Activated CD8-positive, alpha-beta memory T cell treated with anti-CD3 and anti-CD28 coated beads for 36 hours (primary cell): ENCODE measurements around the gene RBM25. TPM values are rescaled to one million over a fixed set of nuclear protein-coding genes. Genes with fewer than 3 reads are reported as not detected.
"Not testable (repeated sequence)": the region's sequence is repeated elsewhere in the genome, so short reads cannot be mapped to it uniquely, and the experiment has no call there.

ENCODE experiments used
- CTCF ChIA-PET: fragments of 350-600 bp; sonication (Branson Sonifier 250); formaldehyde crosslinking; loops from one replicate; lab custom pipeline; 2021; ENCODE audit warnings: antibody characterized with exemption; lab: Charles Lee
- POLR2A ChIA-PET: fragments of 350-600 bp; sonication (Branson Sonifier 250); formaldehyde crosslinking; loops from one replicate; lab custom pipeline; 2021; ENCODE audit warnings: antibody characterized with exemption; lab: Charles Lee
- total RNA-seq, 2 experiments: library from RNA; stranded (reverse); gene quantifications; one replicate each; pipeline ENCODE4 v1.2.3, GENCODE V29; 2021

RBM25 gene
- 10 to 100 TPM; 95.0 to 97.7 TPM for total RNA-seq

GRCh38 chr14:73058224-73058921, at the start of gene RBM25:
Gene RBM25 (plus strand): TSS chr14:73058534. CDS start chr14:73071642, 13,108 bp downstream.
- POLR2A ChIA-PET = interaction anchor here (0.8 to 2.3 kb wide), 8 partner anchors 9 to 409 kb away, joined by 3 to 16 read pairs (median 4); partner anchors contain the start of genes NUMB, PSEN1 and ZFYVE1
- CTCF ChIA-PET = interaction anchor here (1.1 to 1.2 kb wide), 2 partner anchors 12 to 40 kb away, joined by 3 read pairs; no protein-coding TSS in a partner anchor

- POLR2A ChIA-PET = interaction anchor here (0.8 kb wide), 1 partner anchor 72 kb away, joined by 8 read pairs; no protein-coding TSS in a partner anchor
- CTCF ChIA-PET = not testable (repeated sequence)
These were observed 47.1 kb upstream of the RBM25 start for GRCh38 chr14:73011189-73011588.

- ChIA-PET POLR2A (no interaction called here), CTCF (interaction anchor here (0.9 to 1.2 kb wide), 2 partner anchors 13 to 65 kb away, joined by 3 to 4 read pairs; partner anchors contain the start of gene ZFYVE1)
These were observed 44.2 kb upstream of the RBM25 start for GRCh38 chr14:73014105-73014504.

GRCh38 chr14:73015552-73015951, 42.8 kb upstream of the RBM25 start:
- CTCF ChIA-PET, POLR2A ChIA-PET: not testable (repeated sequence)

GRCh38 chr14:73016011-73016410, 42.3 kb upstream of the RBM25 start:
- CTCF ChIA-PET, POLR2A ChIA-PET: not testable (repeated sequence)

GRCh38 chr14:73022051-73022450, 36.3 kb upstream of the RBM25 start:
- ChIA-PET CTCF (interaction anchor here (1.4 kb wide), 1 partner anchor 73 kb away, joined by 3 read pairs; no protein-coding TSS in a partner anchor), POLR2A (interaction anchor here (0.6 kb wide), 1 partner anchor 54 kb away, joined by 4 read pairs; no protein-coding TSS in a partner anchor)

- ChIA-PET POLR2A (interaction anchor here (0.7 kb wide), 2 partner anchors 15 to 53 kb away, joined by 3 to 6 read pairs; no protein-coding TSS in a partner anchor), CTCF (no interaction called here)
These were observed 32.8 kb upstream of the RBM25 start for GRCh38 chr14:73025544-73025943.

- ChIA-PET POLR2A (interaction anchor here (0.7 to 2.4 kb wide), 3 partner anchors 32 to 110 kb away, joined by 3 to 16 read pairs (median 6); partner anchors contain the start of genes PSEN1 and RBM25), CTCF (interaction anchor here (0.9 kb wide), 1 partner anchor 12 kb away, joined by 3 read pairs; no protein-coding TSS in a partner anchor)
These were observed 32.0 kb upstream of the RBM25 start for GRCh38 chr14:73026243-73026844.

GRCh38 chr14:73026845-73027542, 31.3 kb upstream of the RBM25 start, which contains the start of gene ZFYVE1:
Gene ZFYVE1 (minus strand): TSS chr14:73027106. CDS start chr14:73024508, 2,598 bp downstream.
- CTCF ChIA-PET = interaction anchor here (0.6 to 0.9 kb wide), 2 partner anchors 9 to 13 kb away, joined by 3 read pairs; no protein-coding TSS in a partner anchor
- POLR2A ChIA-PET = interaction anchor here (0.8 to 2.4 kb wide), 2 partner anchors 31 to 109 kb away, joined by 3 to 16 read pairs; partner anchors contain the start of genes PSEN1 and RBM25

- CTCF ChIA-PET = interaction anchor here (0.6 to 0.9 kb wide), 2 partner anchors 9 to 14 kb away, joined by 3 read pairs; no protein-coding TSS in a partner anchor
- POLR2A ChIA-PET = interaction anchor here (2.4 kb wide), 1 partner anchor 31 kb away, joined by 16 read pairs; the partner anchor contains the start of gene RBM25
These were observed 30.8 kb upstream of the RBM25 start for GRCh38 chr14:73027546-73027945.

- POLR2A ChIA-PET = interaction anchor here (2.4 kb wide), 1 partner anchor 30 kb away, joined by 16 read pairs; the partner anchor contains the start of gene RBM25
- CTCF ChIA-PET = no interaction called here
These were observed 30.4 kb upstream of the RBM25 start for GRCh38 chr14:73027984-73028383.

- CTCF ChIA-PET, POLR2A ChIA-PET: not testable (repeated sequence)
These were observed 21.5 kb upstream of the RBM25 start for GRCh38 chr14:73036706-73037450.

GRCh38 chr14:73047808-73048207, 10.5 kb upstream of the RBM25 start:
- POLR2A ChIA-PET = no interaction called here
- CTCF ChIA-PET = interaction anchor here (1.0 kb wide), 1 partner anchor 114 kb away, joined by 3 read pairs; no protein-coding TSS in a partner anchor

GRCh38 chr14:73049428-73049827, 8.9 kb upstream of the RBM25 start:
- ChIA-PET CTCF (no interaction called here), POLR2A (interaction anchor here (0.6 kb wide), 1 partner anchor 9 kb away, joined by 3 read pairs; the partner anchor contains the start of gene RBM25)

GRCh38 chr14:73055251-73055650, 3.1 kb upstream of the RBM25 start:
- ChIA-PET POLR2A (interaction anchor here (0.6 kb wide), 1 partner anchor 542 kb away, joined by 3 read pairs; no protein-coding TSS in a partner anchor), CTCF (no interaction called here)

- CTCF ChIA-PET = interaction anchor here (0.6 to 1.2 kb wide), 3 partner anchors 13 to 513 kb away, joined by 3 read pairs; no protein-coding TSS in a partner anchor
- POLR2A ChIA-PET = interaction anchor here (0.8 to 2.3 kb wide), 7 partner anchors 8 to 410 kb away, joined by 3 to 16 read pairs (median 4); partner anchors contain the start of genes NUMB, PSEN1 and ZFYVE1
These were observed 450 bp upstream of the RBM25 start for GRCh38 chr14:73057944-73058223.

- ChIA-PET POLR2A (interaction anchor here (0.9 to 2.3 kb wide), 7 partner anchors 9 to 408 kb away, joined by 3 to 16 read pairs (median 4); partner anchors contain the start of genes NUMB, PSEN1 and ZFYVE1), CTCF (interaction anchor here (1.2 kb wide), 1 partner anchor 12 kb away, joined by 3 read pairs; no protein-coding TSS in a partner anchor)
These were observed 764 bp downstream of the RBM25 start for GRCh38 chr14:73058922-73059673.
